Esophagus (tissue), 2 donors: ENCODE measurements around the gene DES. TPM values are rescaled to one million over a fixed set of nuclear protein-coding genes. Genes with fewer than 3 reads are reported as not detected.
A peak's percentile ranks its signal among the peaks of the same experiment; 100 is the strongest.

Experiments used
- H3K27ac ChIP-seq, 2 donors: one replicate each; pipeline ENCODE4 v1.5.1; 2013; ENCODE audit warnings: low read depth in 2 of 2, mild to moderate bottlenecking in 2 of 2, inconsistent platforms in 1 of 2, low read length in 1 of 2, moderate library complexity in 1 of 2
- H3K27me3 ChIP-seq, 2 donors: one replicate each; pipeline ENCODE4 v1.6.1; 2013; ENCODE audit warnings: low read length in 2 of 2, control low read depth in 1 of 2, mild to moderate bottlenecking in 1 of 2; ENCODE audit not compliant: insufficient read depth in 2 of 2, control insufficient read depth in 1 of 2
- H3K36me3 ChIP-seq, 2 donors: one replicate each; pipeline ENCODE4 v1.6.1; 2013; ENCODE audit warnings: low read length in 1 of 2; ENCODE audit not compliant: control insufficient read depth in 2 of 2, insufficient read depth in 2 of 2
- H3K4me1 ChIP-seq, 2 donors: one replicate each; pipeline ENCODE4 v1.6.1; 2013; ENCODE audit warnings: low read length in 1 of 2; ENCODE audit not compliant: control insufficient read depth in 2 of 2, insufficient read depth in 2 of 2
- H3K4me3 ChIP-seq, 2 donors: one replicate each; pipeline ENCODE4 v1.5.1; 2013; ENCODE audit warnings: low read length in 2 of 2, mild to moderate bottlenecking in 2 of 2, low read depth in 1 of 2, moderate library complexity in 1 of 2
- H3K9me3 ChIP-seq, 2 donors: one replicate each; pipeline ENCODE4 v1.6.1; 2013; ENCODE audit warnings: mild to moderate bottlenecking in 2 of 2, low read depth in 1 of 2, low read length in 1 of 2, moderate library complexity in 1 of 2; ENCODE audit not compliant: control insufficient read depth in 2 of 2, insufficient read depth in 1 of 2
- WGBS, 2 donors: extraction: QIAGEN DNeasy Blood & Tissue Kit; methylation state at CpG; one replicate each; pipeline ENCODE4 v1.1.7; 2013; 5-methylcytosine and 5-hydroxymethylcytosine counted together
- polyA plus RNA-seq, 2 donors: library from polyadenylated mRNA; stranded (reverse); fragments of 200-250 nt; gene quantifications; one replicate each; pipeline ENCODE4 v1.2.3, GENCODE V29; 2013
- donor health status: healthy with polysubstance abuse.
- donor health status: Bipolar disorder and iron deficiency.

Gene DES
- polyA plus RNA-seq, 2 donors: 672 to 686 TPM

DNA sequence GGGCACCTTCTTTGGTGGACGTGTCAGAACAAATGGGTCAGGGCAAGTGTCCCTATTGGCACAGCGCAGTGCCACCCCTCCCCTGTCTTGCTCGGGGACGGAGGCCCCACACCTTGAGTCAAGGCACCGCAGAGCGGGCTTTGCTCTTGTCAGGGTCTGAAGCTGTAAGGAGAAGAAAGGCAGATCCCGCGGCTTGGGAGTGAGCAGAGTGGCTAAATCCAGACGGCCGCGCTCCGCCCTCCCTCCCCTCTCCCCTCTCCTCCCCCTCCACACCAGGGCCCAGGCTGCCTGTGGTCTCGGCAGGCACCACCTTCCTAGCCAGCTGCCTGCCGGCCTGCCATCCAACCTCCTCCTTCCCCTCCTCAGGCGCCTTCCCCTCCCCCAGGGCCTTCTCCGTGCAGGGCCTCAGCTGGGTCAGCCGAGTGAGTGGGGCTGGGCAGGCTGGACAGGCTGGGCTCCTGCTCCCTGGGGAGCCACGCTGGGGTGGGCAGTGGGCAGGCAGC is 42.3 kb downstream of the DES start:
- WGBS, 2 donors: 48 to 62% methylated on average over 18 of the region's 18 CpGs
- Histone ChIP-seq H3K4me3 (no peak overlapping the region), H3K4me1 (peaks cover 4% of the 10 kb centered on the region in 2 donors)

DNA sequence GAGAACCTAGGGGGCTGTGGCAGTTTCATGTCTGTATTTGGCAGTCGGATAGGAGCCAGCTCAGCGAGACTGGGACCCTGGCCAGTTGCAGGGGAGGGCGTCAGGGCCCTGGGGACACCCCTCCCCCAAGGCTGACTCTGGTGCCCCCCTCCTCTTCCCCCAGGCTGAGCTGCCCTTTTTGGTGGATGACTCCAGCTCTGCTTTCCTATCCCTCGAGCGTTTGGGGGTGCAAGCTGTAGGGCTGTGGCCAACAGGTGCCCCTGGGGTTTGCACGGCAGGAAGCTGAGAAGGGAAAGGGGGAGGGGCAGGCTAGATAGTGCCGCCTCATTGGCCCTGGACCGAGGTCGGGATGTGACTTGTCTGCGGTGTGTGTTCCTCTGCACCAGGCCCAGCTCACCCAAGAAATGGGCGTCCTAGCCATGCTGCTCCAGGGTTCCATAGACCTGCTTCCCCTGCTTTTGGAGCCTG is 42.9 kb downstream of the DES start:
- H3K4me3 ChIP-seq: no peak overlapping the region
- H3K27ac ChIP-seq: peak overlapping the region; percentile 70 to 81
- no peaks in the 10 kb centered on the region for H3K27me3 ChIP-seq
- 17 to 27% methylated on average over 11 of the region's 11 CpGs for WGBS, 2 donors
- no peaks in the 10 kb centered on the region for H3K9me3 ChIP-seq
- H3K36me3 ChIP-seq: no peaks in the 10 kb centered on the region
- H3K4me1 ChIP-seq: peaks cover 4 to 5% of the 10 kb centered on the region in 2 donors

More for the DNA sequence above, 42.3 kb downstream of the DES start:
- H3K27me3 ChIP-seq: no peaks in the 10 kb centered on the region
- no peaks in the 10 kb centered on the region for H3K9me3 ChIP-seq
- H3K27ac ChIP-seq: peak overlapping the region; percentile 70 to 81
- no peaks in the 10 kb centered on the region for H3K36me3 ChIP-seq

DNA sequence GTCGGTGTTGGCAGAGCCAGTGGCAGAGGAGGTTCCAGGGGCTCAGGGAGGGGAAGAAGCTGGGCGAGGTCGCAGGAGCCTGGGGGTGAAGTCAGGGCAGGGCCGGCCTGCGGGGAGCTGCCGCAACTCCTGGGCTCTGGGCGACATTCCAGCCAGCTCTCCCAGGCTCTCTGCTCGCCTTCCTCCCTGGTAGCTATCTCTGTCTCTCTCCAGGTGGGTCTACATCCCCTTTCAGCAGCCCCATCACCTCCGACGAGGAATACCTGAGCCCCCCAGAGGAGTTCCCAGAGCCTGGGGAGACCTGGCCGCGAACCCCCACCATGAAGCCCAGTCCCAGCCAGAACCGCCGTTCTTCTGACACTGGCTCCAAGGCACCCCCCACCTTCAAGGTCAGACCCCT is 43.5 kb downstream of the DES start:
- no peak overlapping the region for H3K4me3 ChIP-seq
- no peaks in the 10 kb centered on the region for H3K27me3 ChIP-seq
- peaks cover 4 to 6% of the 10 kb centered on the region in 2 donors for H3K4me1 ChIP-seq
- WGBS, 2 donors: 70 to 75% methylated on average over 14 of the region's 14 CpGs
- H3K27ac ChIP-seq: peak overlapping the region; percentile 70 to 81
- no peaks in the 10 kb centered on the region for H3K36me3 ChIP-seq
- H3K9me3 ChIP-seq: no peaks in the 10 kb centered on the region

DNA sequence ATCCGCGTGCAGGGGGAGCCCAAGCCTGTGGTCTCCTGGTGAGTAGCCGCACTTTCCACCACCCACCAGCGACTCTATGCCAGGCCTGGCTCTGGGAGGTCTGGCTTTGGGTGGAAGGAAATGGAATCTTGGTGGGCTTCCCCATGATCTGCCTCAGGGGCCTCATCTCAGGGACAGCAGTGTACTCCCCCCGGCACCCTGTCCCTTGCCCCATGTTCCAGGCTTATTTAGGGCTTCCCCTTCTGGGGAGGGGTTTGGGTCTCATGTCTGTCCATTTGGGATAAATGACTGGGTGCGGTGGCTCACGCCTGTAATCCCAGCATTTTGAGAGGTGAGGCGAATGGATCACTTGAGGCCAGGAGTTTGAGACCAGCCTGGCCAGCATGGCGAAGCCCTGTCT is 44.2 kb downstream of the DES start:
- no peaks in the 10 kb centered on the region for H3K9me3 ChIP-seq
- 79 to 92% methylated on average over 9 of the region's 9 CpGs for WGBS, 2 donors
- peak overlapping the region in 1 of 2 donors; percentile 53 for H3K27ac ChIP-seq
- no peak overlapping the region for H3K4me3 ChIP-seq
- H3K36me3 ChIP-seq: no peaks in the 10 kb centered on the region
- no peaks in the 10 kb centered on the region for H3K27me3 ChIP-seq
- H3K4me1 ChIP-seq: peaks cover 4 to 6% of the 10 kb centered on the region in 2 donors

DNA sequence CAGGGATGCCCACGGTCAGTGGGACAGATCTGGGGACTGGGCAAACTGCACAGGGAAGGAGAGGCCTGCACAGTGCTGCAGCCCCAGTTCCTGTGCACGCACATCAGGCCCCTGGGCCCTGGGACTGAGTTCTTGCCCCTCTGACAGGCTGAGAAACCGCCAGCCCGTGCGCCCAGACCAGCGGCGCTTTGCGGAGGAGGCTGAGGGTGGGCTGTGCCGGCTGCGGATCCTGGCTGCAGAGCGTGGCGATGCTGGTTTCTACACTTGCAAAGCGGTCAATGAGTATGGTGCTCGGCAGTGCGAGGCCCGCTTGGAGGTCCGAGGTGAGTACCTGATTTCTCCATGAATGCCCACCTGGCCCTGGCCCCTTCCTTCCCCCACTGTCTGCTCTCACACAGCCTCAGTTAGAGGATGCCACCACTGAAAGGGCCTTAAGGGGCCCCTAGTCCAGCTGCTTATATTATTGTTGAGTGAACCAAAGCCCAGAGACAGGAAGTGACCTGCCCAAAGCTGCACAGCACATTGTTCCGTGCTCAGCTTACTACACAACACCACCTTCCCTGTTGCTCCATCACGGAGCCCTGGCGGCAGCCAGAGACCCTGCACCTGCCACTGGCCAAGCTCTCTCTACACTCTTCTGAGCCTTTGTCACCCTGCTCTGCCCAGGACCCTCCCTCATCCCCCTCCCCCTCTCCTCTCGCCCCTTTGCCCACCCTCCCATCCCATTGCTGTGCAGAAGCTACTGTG is 46.3 kb downstream of the DES start:
- Histone ChIP-seq H3K36me3 (no peaks in the 10 kb centered on the region), H3K9me3 (no peaks in the 10 kb centered on the region), H3K27ac (no peak overlapping the region), H3K27me3 (no peaks in the 10 kb centered on the region), H3K4me3 (no peak overlapping the region), H3K4me1 (peaks cover 0 to 6% of the 10 kb centered on the region in 2 donors)
- 89 to 90% methylated on average over 21 of the region's 21 CpGs for WGBS, 2 donors

DNA sequence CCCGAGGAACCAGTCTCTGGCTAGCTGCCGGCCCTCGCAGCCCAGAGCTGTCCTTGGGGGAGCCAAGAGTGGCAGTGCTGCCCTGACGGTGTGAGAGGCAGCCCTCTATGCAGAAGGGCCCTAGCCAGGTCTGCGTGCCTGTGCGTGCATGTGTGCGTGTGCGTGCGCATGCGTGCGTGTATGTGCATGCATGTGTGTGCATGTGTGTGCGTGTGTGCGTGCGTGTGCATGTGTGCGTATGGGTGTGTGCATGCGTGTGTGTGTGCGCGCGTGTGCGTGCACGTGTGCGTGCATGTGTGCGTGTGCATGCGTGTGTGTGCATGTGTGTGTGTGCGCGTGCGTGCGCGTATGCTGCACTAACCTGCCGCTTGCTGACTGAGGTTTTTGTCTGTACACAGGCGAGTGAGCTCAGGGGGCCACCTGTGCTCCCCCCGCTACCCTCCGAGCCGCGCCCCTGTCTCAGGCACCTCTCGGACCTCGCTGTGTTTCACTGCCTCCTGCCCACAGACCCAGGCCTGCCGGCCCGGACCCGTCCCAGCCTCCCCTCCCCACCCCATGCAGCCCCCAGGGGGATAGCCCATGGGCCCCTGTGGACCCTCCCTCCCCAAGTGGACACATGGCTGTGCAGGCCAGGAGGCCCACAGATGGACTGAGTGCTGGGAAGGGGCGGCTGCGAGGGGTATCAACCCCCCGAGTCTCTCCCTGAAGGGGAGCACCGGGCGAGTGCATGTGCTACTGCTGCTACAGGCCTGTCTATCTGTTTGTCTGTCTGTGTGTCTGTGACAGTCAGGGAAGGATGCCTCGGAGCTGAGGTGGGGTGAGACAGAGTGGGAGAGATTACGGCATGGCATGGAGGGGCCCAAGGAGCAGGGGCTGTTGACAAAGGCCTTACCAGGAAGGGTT is 47.7 kb downstream of the DES start:
- Histone ChIP-seq H3K4me1 (peaks cover 0 to 6% of the 10 kb centered on the region in 2 donors), H3K27me3 (no peaks in the 10 kb centered on the region), H3K36me3 (no peaks in the 10 kb centered on the region), H3K27ac (no peak overlapping the region), H3K9me3 (no peaks in the 10 kb centered on the region), H3K4me3 (no peak overlapping the region)
- WGBS, 2 donors: 88 to 91% methylated on average over 43 to 47 of the region's 47 CpGs

DNA sequence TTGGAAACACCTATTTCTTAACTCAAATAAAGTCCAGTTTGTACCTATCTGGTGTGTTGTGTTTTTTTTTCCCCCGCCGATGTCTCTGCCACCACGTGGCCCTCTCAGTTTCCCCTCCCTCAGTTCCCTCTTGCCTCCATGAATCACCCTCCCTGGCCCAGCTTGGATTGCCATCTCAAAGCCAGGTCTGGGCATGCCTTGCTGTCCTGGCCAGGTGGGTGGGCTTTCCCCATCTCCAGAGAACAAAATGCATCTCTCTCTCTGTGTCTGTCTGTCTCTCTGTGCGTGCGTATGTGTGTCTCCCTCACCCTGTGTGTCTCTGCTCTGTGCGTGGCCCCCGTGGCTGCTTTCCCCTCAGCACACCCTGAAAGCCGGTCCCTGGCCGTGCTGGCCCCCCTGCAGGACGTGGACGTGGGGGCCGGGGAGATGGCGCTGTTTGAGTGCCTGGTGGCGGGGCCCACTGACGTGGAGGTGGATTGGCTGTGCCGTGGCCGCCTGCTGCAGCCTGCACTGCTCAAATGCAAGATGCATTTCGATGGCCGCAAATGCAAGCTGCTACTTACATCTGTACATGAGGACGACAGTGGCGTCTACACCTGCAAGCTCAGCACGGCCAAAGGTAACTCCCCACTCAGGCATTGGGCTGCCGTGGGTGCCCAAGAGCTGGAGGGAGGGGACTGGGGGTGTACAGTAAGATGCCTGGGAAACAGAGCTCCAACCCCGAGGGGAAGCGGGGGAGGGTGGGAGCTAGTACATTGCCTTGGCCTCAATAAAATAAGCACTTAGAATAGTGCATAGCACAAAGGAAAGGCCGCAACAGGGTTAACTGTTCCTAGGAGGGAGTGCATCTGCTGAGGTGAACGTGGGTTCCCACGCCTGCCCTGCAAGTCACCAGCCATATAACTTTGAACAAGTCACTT is 48.9 kb downstream of the DES start:
- Histone ChIP-seq H3K9me3 (no peaks in the 10 kb centered on the region), H3K36me3 (no peaks in the 10 kb centered on the region), H3K4me3 (no peak overlapping the region), H3K27ac (no peak overlapping the region), H3K4me1 (peaks cover 0 to 2% of the 10 kb centered on the region in 2 donors), H3K27me3 (no peaks in the 10 kb centered on the region)
- WGBS, 2 donors: 72 to 75% methylated on average over 28 of the region's 28 CpGs

DNA sequence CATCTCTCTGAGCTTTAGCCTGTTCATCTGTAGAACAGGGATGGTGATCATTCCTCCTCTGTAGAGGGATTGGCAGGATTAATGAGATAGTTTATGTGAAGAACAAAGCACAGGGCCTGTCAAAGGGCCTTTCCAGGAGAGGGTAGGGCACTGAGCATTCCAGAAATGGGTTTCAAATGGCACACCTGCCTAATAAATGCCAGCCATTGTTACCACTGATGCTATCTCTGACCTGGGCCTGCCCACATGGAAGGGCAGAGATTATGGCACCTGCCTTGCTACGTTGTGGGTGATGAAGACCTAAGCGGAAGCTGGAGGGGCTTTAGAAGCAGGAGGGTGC is 49.5 kb downstream of the DES start:
- Histone ChIP-seq H3K4me3 (no peak overlapping the region), H3K27me3 (no peaks in the 10 kb centered on the region), H3K4me1 (peaks cover 0 to 2% of the 10 kb centered on the region in 2 donors), H3K27ac (peak overlapping the region in 1 of 2 donors; percentile 13), H3K36me3 (no peaks in the 10 kb centered on the region), H3K9me3 (no peaks in the 10 kb centered on the region)
- WGBS, 2 donors: 75 to 84% methylated on average over 2 of the region's 2 CpGs
